ENCODE results near the gene IL3. TPM values are rescaled to one million over a fixed set of nuclear protein-coding genes. Genes with fewer than 3 reads are reported as not detected.

Gene IL3, protein sequence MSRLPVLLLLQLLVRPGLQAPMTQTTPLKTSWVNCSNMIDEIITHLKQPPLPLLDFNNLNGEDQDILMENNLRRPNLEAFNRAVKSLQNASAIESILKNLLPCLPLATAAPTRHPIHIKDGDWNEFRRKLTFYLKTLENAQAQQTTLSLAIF
- total RNA-seq: 1 to 10 TPM in 1 of 2 experiments, under 1 TPM in 1; 0.47 to 1.5 TPM

DNA sequence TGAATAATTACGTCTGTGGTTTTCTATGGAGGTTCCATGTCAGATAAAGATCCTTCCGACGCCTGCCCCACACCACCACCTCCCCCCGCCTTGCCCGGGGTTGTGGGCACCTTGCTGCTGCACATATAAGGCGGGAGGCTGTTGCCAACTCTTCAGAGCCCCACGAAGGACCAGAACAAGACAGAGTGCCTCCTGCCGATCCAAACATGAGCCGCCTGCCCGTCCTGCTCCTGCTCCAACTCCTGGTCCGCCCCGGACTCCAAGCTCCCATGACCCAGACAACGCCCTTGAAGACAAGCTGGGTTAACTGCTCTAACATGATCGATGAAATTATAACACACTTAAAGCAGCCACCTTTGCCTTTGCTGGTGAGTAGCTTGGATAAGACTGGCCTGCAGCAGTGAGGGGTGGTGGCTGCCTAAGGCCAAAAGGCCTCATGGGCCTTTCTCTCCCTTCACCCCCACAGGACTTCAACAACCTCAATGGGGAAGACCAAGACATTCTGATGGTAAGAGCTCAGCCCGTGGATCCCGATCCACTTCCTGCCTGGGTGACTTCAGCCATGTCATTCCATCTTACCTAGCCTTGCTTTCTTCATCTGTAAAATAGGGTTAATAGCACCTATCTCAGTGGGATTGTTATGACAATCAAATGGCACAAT is at the start of gene IL3:
Gene IL3, plus strand, starts transcription at position 155 of the 661 bp plus-strand sequence. Its CDS starts 52 bp downstream, at position 207.
- CTCF ChIA-PET: interaction anchor here (1.1 to 6.0 kb wide), 4 partner anchors 52 to 472 kb away, joined by 3 to 72 read pairs (median 7); partner anchors contain the start of gene ACSL6
- ATAC-seq (no peak), DNase-seq (peak; percentile 38)
- Mint-ChIP-seq H3K36me3 (no peaks in the 10 kb centered on the region), H3K4me1 (peaks cover 71% of the 10 kb centered on the region), H3K4me3 (no peak within 1 kb of the TSS), H3K27ac (no peak within 1 kb of the TSS), H3K9me3 (ENCODE audit: low read depth) (no peaks in the 10 kb centered on the region), H3K27me3 (peaks cover 3% of the 10 kb centered on the region)

- no peaks in the 10 kb centered on the region for H3K9me3 Mint-ChIP-seq (ENCODE audit: low read depth)
- CTCF ChIA-PET: interaction anchor here (1.0 to 9.4 kb wide), 4 partner anchors 10 to 422 kb away, joined by 3 to 72 read pairs (median 18); partner anchors contain the start of gene IL3
- H3K4me1 Mint-ChIP-seq: peaks cover 22% of the 10 kb centered on the region
- H3K27me3 Mint-ChIP-seq: peaks cover 63% of the 10 kb centered on the region
- peak overlapping the region; percentile 60 for H3K4me3 Mint-ChIP-seq
- DNase-seq: peak; percentile 39
- ATAC-seq: peak; percentile 14
- H3K36me3 Mint-ChIP-seq: no peaks in the 10 kb centered on the region
- H3K27ac Mint-ChIP-seq: no peak overlapping the region
These were observed 49.4 kb upstream of the IL3 start for GRCh38 chr5:132010989-132011621.

DNA sequence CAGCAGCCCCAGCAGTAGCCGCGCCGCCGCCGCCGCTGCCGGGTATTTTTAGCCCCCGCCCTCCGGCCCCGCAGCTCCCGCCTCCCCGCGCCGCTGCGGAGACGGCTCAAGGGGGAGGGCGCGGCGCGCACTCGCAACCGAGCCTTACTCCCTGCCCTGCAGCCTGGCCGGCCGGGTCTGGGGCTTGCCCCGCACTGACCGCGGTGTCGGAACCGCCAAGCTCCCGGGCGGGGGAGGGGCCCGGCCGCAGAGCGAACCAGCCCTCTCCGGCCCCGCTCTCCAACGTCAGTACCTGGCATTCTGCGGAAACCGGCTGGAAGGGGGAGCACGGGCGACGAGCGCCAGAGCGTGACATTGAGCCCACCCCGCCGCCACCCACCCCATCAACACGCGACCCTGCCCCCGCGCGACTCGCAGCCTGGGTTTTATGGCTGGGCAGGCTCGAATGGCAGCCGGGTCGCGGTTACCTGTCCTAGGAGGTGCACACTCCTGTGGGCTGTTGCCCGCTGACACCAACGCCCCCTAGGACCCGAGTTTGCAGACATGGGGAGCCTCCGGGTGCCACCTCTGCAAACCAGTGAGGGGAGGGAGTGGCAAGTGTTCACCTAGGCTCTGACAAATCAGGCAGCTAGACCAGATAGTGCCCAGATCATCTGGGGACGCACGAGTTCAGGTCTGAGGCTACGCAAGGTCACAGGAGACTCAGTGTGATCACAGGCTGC is 48.7 kb upstream of the IL3 start, which contains the start of gene ACSL6:
Gene ACSL6, minus strand, starts transcription at position 37 of the 722 bp plus-strand sequence. CDS start 105 bp downstream, outside the sequence.
- peak; percentile 69 for ATAC-seq
- H3K27me3 Mint-ChIP-seq: peaks cover 69% of the 10 kb centered on the region
- H3K4me3 Mint-ChIP-seq: peak within 1 kb of the TSS; percentile 60
- no peak within 1 kb of the TSS for H3K27ac Mint-ChIP-seq
- CTCF ChIA-PET: interaction anchor here (1.0 to 9.4 kb wide), 4 partner anchors 51 to 422 kb away, joined by 3 to 72 read pairs (median 4); partner anchors contain the start of gene IL3
- H3K4me1 Mint-ChIP-seq: peaks cover 29% of the 10 kb centered on the region
- peak; percentile 49 for DNase-seq
- H3K9me3 Mint-ChIP-seq (ENCODE audit: low read depth): no peaks in the 10 kb centered on the region
- H3K36me3 Mint-ChIP-seq: no peaks in the 10 kb centered on the region

DNA sequence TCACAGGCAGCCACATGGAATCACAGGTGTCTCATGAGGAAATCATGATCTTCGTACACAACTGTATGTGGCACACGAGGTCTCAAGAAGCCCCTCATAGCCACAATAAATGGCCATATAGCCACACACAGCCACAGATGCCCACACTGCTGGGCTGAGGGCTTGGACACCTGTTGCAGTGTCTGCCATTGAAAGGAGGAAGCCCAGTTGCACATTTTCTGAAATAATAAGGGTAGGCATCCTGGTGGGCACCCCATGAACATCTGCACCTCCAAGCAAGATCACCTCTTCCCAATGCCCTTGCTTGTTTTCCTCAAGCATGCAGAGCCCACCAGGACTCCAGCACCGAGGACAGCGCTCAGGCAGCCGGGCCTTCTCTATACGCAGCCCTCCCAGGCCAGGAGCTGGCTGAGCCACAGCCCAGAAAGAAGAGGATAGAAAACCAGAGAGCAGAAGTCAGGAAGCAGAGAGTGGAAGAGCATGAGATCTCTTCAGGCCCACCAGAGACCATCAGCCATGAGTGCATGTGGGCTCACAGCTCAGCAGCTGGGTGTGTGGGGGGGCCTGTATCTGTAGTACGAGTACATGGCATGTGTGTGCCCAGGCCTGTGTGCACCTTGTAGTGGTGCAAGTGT is 48.0 kb upstream of the IL3 start:
- DNase-seq: peak; percentile 48

GRCh38 chr5:132013006-132013689 is 47.3 kb upstream of the IL3 start:
- no peak overlapping the region for H3K27ac Mint-ChIP-seq
- H3K4me1 Mint-ChIP-seq: peaks cover 35% of the 10 kb centered on the region
- H3K9me3 Mint-ChIP-seq (ENCODE audit: low read depth): no peaks in the 10 kb centered on the region
- H3K4me3 Mint-ChIP-seq: no peak overlapping the region
- peaks cover 82% of the 10 kb centered on the region for H3K27me3 Mint-ChIP-seq
- CTCF ChIA-PET: interaction anchor here (1.4 to 9.4 kb wide), 2 partner anchors 50 to 423 kb away, joined by 3 to 72 read pairs; partner anchors contain the start of gene IL3
- ATAC-seq (no peak), DNase-seq (peak; percentile 37)
- no peaks in the 10 kb centered on the region for H3K36me3 Mint-ChIP-seq

More for the DNA sequence above, 48.0 kb upstream of the IL3 start:
- H3K9me3 Mint-ChIP-seq (ENCODE audit: low read depth): no peaks in the 10 kb centered on the region
- CTCF ChIA-PET: interaction anchor here (1.4 to 9.4 kb wide), 2 partner anchors 50 to 423 kb away, joined by 3 to 72 read pairs; partner anchors contain the start of gene IL3
- peak overlapping the region; percentile 31 for H3K4me3 Mint-ChIP-seq
- peaks cover 76% of the 10 kb centered on the region for H3K27me3 Mint-ChIP-seq
- peaks cover 32% of the 10 kb centered on the region for H3K4me1 Mint-ChIP-seq
- no peak for ATAC-seq
- no peaks in the 10 kb centered on the region for H3K36me3 Mint-ChIP-seq
- no peak overlapping the region for H3K27ac Mint-ChIP-seq

DNA sequence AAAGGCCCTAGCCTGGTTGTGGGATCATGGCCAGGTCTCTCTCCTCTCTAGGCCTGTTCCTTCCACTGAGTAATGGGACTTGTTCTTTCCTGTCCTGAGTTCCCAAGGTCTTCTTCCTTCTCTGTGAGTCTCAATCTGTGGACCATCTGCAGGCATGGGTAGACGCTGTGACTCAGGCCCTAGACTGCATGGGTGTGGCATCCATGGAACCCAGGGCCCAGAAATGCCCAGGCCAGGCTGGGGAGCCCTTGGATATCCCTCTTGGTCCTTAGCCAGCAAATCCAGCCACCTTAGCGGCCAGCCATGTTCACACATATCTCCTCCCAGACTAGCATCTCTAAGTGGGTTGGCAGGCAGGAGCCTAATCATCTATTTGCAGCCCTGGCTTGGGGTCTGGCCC is 46.7 kb upstream of the IL3 start:
- Mint-ChIP-seq H3K27me3 (peaks cover 82% of the 10 kb centered on the region), H3K27ac (no peak overlapping the region), H3K4me3 (no peak overlapping the region), H3K4me1 (peaks cover 37% of the 10 kb centered on the region), H3K9me3 (ENCODE audit: low read depth) (no peaks in the 10 kb centered on the region), H3K36me3 (no peaks in the 10 kb centered on the region)
- ATAC-seq (no peak), DNase-seq (peak; percentile 34)
- CTCF ChIA-PET: no interaction called here

GRCh38 chr5:132016721-132017250 is 43.7 kb upstream of the IL3 start:
- CTCF ChIA-PET: interaction anchor here (1.4 to 3.5 kb wide), 2 partner anchors 46 to 47 kb away, joined by 4 to 28 read pairs; no protein-coding TSS in a partner anchor
- no peaks in the 10 kb centered on the region for H3K9me3 Mint-ChIP-seq (ENCODE audit: low read depth)
- no peaks in the 10 kb centered on the region for H3K36me3 Mint-ChIP-seq
- H3K4me3 Mint-ChIP-seq: no peak overlapping the region
- ATAC-seq: no peak
- no peak overlapping the region for H3K27ac Mint-ChIP-seq
- peaks cover 71% of the 10 kb centered on the region for H3K27me3 Mint-ChIP-seq
- H3K4me1 Mint-ChIP-seq: peaks cover 51% of the 10 kb centered on the region
- DNase-seq: no peak

GRCh38 chr5:132017316-132017715 is 43.1 kb upstream of the IL3 start:
- H3K27ac Mint-ChIP-seq: no peak overlapping the region
- no peak for ATAC-seq
- H3K9me3 Mint-ChIP-seq (ENCODE audit: low read depth): no peaks in the 10 kb centered on the region
- CTCF ChIA-PET: interaction anchor here (2.8 to 3.5 kb wide), 2 partner anchors 47 to 428 kb away, joined by 9 to 28 read pairs; no protein-coding TSS in a partner anchor
- H3K4me3 Mint-ChIP-seq: no peak overlapping the region
- H3K36me3 Mint-ChIP-seq: no peaks in the 10 kb centered on the region
- no peak for DNase-seq
- H3K27me3 Mint-ChIP-seq: peaks cover 71% of the 10 kb centered on the region
- peaks cover 49% of the 10 kb centered on the region for H3K4me1 Mint-ChIP-seq

- no peaks in the 10 kb centered on the region for H3K9me3 Mint-ChIP-seq (ENCODE audit: low read depth)
- DNase-seq: no peak
- peaks cover 69% of the 10 kb centered on the region for H3K27me3 Mint-ChIP-seq
- H3K27ac Mint-ChIP-seq: no peak overlapping the region
- no peak overlapping the region for H3K4me3 Mint-ChIP-seq
- CTCF ChIA-PET: interaction anchor here (2.8 to 3.5 kb wide), 2 partner anchors 46 to 428 kb away, joined by 9 to 28 read pairs; no protein-coding TSS in a partner anchor
- H3K36me3 Mint-ChIP-seq: no peaks in the 10 kb centered on the region
- no peak for ATAC-seq
- peaks cover 49% of the 10 kb centered on the region for H3K4me1 Mint-ChIP-seq
These were observed 42.5 kb upstream of the IL3 start for GRCh38 chr5:132017738-132018625.

DNA sequence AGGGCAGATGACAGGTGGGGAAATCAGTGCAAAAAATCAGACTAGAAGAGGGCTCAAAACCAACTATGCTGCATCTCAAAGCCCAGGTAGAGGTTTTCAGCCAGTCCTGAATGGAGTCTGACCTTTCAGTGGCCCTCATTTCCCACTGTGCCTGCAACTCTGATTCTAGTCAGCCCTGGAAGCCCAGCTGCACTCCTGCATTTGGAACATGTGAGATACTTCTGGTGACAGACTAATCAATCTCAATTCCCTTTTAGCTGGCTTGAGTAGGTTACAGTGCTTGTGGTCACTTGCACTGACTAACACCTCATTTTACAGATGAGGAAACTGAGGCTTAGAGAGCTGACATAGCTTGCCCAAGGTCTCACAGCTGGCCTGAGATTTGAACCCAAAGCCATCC is 41.1 kb upstream of the IL3 start:
- Mint-ChIP-seq H3K27me3 (peaks cover 61% of the 10 kb centered on the region), H3K27ac (peak overlapping the region; percentile 54), H3K4me1 (peaks cover 48% of the 10 kb centered on the region), H3K9me3 (ENCODE audit: low read depth) (no peaks in the 10 kb centered on the region), H3K4me3 (no peak overlapping the region), H3K36me3 (no peaks in the 10 kb centered on the region)
- CTCF ChIA-PET: interaction anchor here (0.6 to 4.0 kb wide), 8 partner anchors 9 to 491 kb away, joined by 3 to 29 read pairs (median 4); no protein-coding TSS in a partner anchor
- peak; percentile 42 for DNase-seq
- ATAC-seq: no peak

All from activated CD8-positive, alpha-beta memory T cell treated with anti-CD3 and anti-CD28 coated beads, Interleukin-2, amount 10 ng/mL, durations not matched to agents 7 days and 5 days (primary cell).